GM12891 (cell line): ENCODE measurements around the gene HNRNPA2B1.

ENCODE experiments used
- PAX5 ChIP-seq: IDR thresholded peaks from 2 replicates; pipeline ENCODE4 v1.6.1; 2011; ENCODE audit warnings: low read length, moderate library complexity, mild to moderate bottlenecking; ENCODE audit not compliant: insufficient read depth, severe bottlenecking
- POLR2A ChIP-seq: IDR thresholded peaks from 2 replicates; pipeline ENCODE4 v1.6.1; 2011; ENCODE audit warnings: low read depth, low read length, control low read depth
- POLR2AphosphoS5 ChIP-seq: IDR thresholded peaks from 2 replicates; pipeline ENCODE4 v1.6.1; 2011; ENCODE audit warnings: low read depth, low read length, control low read depth
- TAF1 ChIP-seq: IDR thresholded peaks from 2 replicates; pipeline ENCODE4 v1.6.1; 2011; ENCODE audit warnings: low read depth, low read length, control low read depth

GRCh38 chr7:26141077-26141476 lies 59.5 kb downstream of the HNRNPA2B1 start:
- TF ChIP-seq POLR2A = no peak
- TF ChIP-seq TAF1 = no peak
- no peak for TF ChIP-seq POLR2AphosphoS5
- no peak for TF ChIP-seq PAX5
